Mesendoderm (in vitro differentiated cells): ENCODE results near the gene KRTAP29-1.

Experiments
- DNase-seq: peaks from one replicate; pipeline ENCODE4 v3.0.0; 2013
- H2AK5ac ChIP-seq: 2 replicates; pipeline ENCODE4 v1.6.1; 2013; ENCODE audit warnings: low read length, inconsistent platforms
- H2BK120ac ChIP-seq: 2 replicates; pipeline ENCODE4 v1.6.1; 2013; ENCODE audit warnings: low read depth, mild to moderate bottlenecking, low read length, moderate library complexity, mixed read lengths
- H2BK15ac ChIP-seq: replicated peaks from 2 replicates; pipeline ENCODE4 v1.6.1; 2013; ENCODE audit warnings: low read depth, mild to moderate bottlenecking, moderate library complexity
- H2BK5ac ChIP-seq: 2 replicates; pipeline ENCODE4 v1.6.1; 2013; ENCODE audit warnings: low read length, inconsistent platforms
- H3K18ac ChIP-seq: 2 replicates; pipeline ENCODE4 v1.6.1; 2013; ENCODE audit warnings: mild to moderate bottlenecking, low read length, mixed read lengths
- H3K23ac ChIP-seq: one replicate; pipeline ENCODE4 v1.6.1; 2013; ENCODE audit warnings: low read length
- H3K27ac ChIP-seq: 2 replicates; pipeline ENCODE4 v1.5.1; 2013; ENCODE audit warnings: low read depth, mild to moderate bottlenecking, inconsistent platforms, low read length, moderate library complexity
- H3K27me3 ChIP-seq: 2 replicates; pipeline ENCODE4 v1.6.1; 2013; ENCODE audit warnings: low read length, control low read depth, mild to moderate bottlenecking, inconsistent platforms; ENCODE audit not compliant: insufficient read depth, poor library complexity
- H3K36me3 ChIP-seq: 2 replicates; pipeline ENCODE4 v1.6.1; 2013; ENCODE audit warnings: low read length, inconsistent platforms; ENCODE audit not compliant: control insufficient read depth, insufficient read depth
- H3K4ac ChIP-seq: one replicate; pipeline ENCODE4 v1.6.1; 2013; ENCODE audit warnings: low read depth, mild to moderate bottlenecking, low read length, moderate library complexity
- H3K4me1 ChIP-seq: 2 replicates; pipeline ENCODE4 v1.6.1; 2013; ENCODE audit warnings: low read depth, low read length, inconsistent platforms; ENCODE audit not compliant: control insufficient read depth
- H3K4me2 ChIP-seq: 2 replicates; pipeline ENCODE4 v1.6.1; 2013; ENCODE audit warnings: low read length
- H3K4me3 ChIP-seq: 2 replicates; pipeline ENCODE4 v1.5.1; 2013; ENCODE audit warnings: mild to moderate bottlenecking, low read length
- H3K56ac ChIP-seq: one replicate; pipeline ENCODE4 v1.6.1; 2013; ENCODE audit warnings: low read length
- H3K79me1 ChIP-seq: 2 replicates; pipeline ENCODE4 v1.6.1; 2013; ENCODE audit warnings: low read length, inconsistent platforms
- H3K79me2 ChIP-seq: 2 replicates; pipeline ENCODE4 v1.6.1; 2013; ENCODE audit warnings: mild to moderate bottlenecking, low read length; ENCODE audit not compliant: control insufficient read depth, insufficient read depth
- H3K9ac ChIP-seq: 2 replicates; pipeline ENCODE4 v1.6.1; 2013; ENCODE audit warnings: low read length, inconsistent platforms
- H4K5ac ChIP-seq: one replicate; pipeline ENCODE4 v1.6.1; 2013; ENCODE audit warnings: low read length
- H4K8ac ChIP-seq: one replicate; pipeline ENCODE4 v1.6.1; 2013; ENCODE audit warnings: low read depth, mild to moderate bottlenecking, control low read depth, low read length, moderate library complexity
- WGBS: extraction: QIAGEN DNeasy Blood & Tissue Kit; methylation state at CpG from one replicate; pipeline ENCODE4 v1.1.7; 2013; ENCODE audit warnings: low lambda C conversion rate, missing lambda C conversion rate; ENCODE audit not compliant: insufficient coverage; ENCODE audit errors: extremely low coverage; 5-methylcytosine and 5-hydroxymethylcytosine counted together

The KRTAP29-1 gene

GRCh38 chr17:41308918-41309359 is 6.3 kb upstream of the KRTAP29-1 start, which contains the start of gene KRTAP16-1:
KRTAP16-1 (minus strand) TSS chr17:41309309; CDS start chr17:41309253, 56 bp downstream.
- Histone ChIP-seq H2BK5ac (no peak within 1 kb of the TSS), H3K36me3 (no peaks in the 10 kb centered on the region), H3K4me1 (no peaks in the 10 kb centered on the region), H3K27me3 (no peaks in the 10 kb centered on the region), H3K4ac (no peak within 1 kb of the TSS), H2BK120ac (no peak within 1 kb of the TSS), H4K8ac (no peak within 1 kb of the TSS), H3K56ac (no peak within 1 kb of the TSS), H2AK5ac (no peak within 1 kb of the TSS), H3K79me2 (no peaks in the 10 kb centered on the region), H3K4me2 (no peak within 1 kb of the TSS), H3K4me3 (no peak within 1 kb of the TSS), H3K79me1 (no peaks in the 10 kb centered on the region), H4K5ac (no peak within 1 kb of the TSS), H3K23ac (no peak within 1 kb of the TSS), H3K9ac (no peak within 1 kb of the TSS), H2BK15ac (no peak within 1 kb of the TSS), H3K27ac (no peak within 1 kb of the TSS), H3K18ac (no peak within 1 kb of the TSS)
- no peak for DNase-seq
- no CpG with 5 or more reads among the region's 7 CpGs for WGBS

- H3K27me3 ChIP-seq: no peaks in the 10 kb centered on the region
- H3K4me2 ChIP-seq: no peak overlapping the region
- H2BK120ac ChIP-seq: no peak overlapping the region
- no peak overlapping the region for H3K9ac ChIP-seq
- no peak overlapping the region for H2AK5ac ChIP-seq
- no peak overlapping the region for H3K27ac ChIP-seq
- no peak overlapping the region for H3K4ac ChIP-seq
- H4K8ac ChIP-seq: no peak overlapping the region
- no peak overlapping the region for H2BK5ac ChIP-seq
- H3K4me1 ChIP-seq: no peaks in the 10 kb centered on the region
- H3K36me3 ChIP-seq: no peaks in the 10 kb centered on the region
- H4K5ac ChIP-seq: no peak overlapping the region
- H3K79me1 ChIP-seq: no peaks in the 10 kb centered on the region
- no peak overlapping the region for H2BK15ac ChIP-seq
- H3K79me2 ChIP-seq: no peaks in the 10 kb centered on the region
- no peak overlapping the region for H3K18ac ChIP-seq
- H3K23ac ChIP-seq: no peak overlapping the region
- no peak overlapping the region for H3K4me3 ChIP-seq
- no peak for DNase-seq
- no peak overlapping the region for H3K56ac ChIP-seq
- WGBS: no CpG with 5 or more reads among the region's 10 CpGs
These were observed 5.7 kb upstream of the KRTAP29-1 start for GRCh38 chr17:41308251-41308917.

- no peak overlapping the region for H4K5ac ChIP-seq
- no peaks in the 10 kb centered on the region for H3K4me1 ChIP-seq
- H3K18ac ChIP-seq: no peak overlapping the region
- no peaks in the 10 kb centered on the region for H3K79me2 ChIP-seq
- no peak for DNase-seq
- H3K27ac ChIP-seq: no peak overlapping the region
- no peak overlapping the region for H2BK120ac ChIP-seq
- H3K56ac ChIP-seq: no peak overlapping the region
- H3K4me2 ChIP-seq: no peak overlapping the region
- H3K4me3 ChIP-seq: no peak overlapping the region
- no peaks in the 10 kb centered on the region for H3K79me1 ChIP-seq
- no peak overlapping the region for H4K8ac ChIP-seq
- no peak overlapping the region for H2AK5ac ChIP-seq
- H3K23ac ChIP-seq: no peak overlapping the region
- WGBS: no CpG with 5 or more reads among the region's 9 CpGs
- H3K4ac ChIP-seq: no peak overlapping the region
- no peak overlapping the region for H3K9ac ChIP-seq
- no peak overlapping the region for H2BK5ac ChIP-seq
- H2BK15ac ChIP-seq: no peak overlapping the region
- H3K36me3 ChIP-seq: no peaks in the 10 kb centered on the region
- no peaks in the 10 kb centered on the region for H3K27me3 ChIP-seq
These were observed 5.0 kb upstream of the KRTAP29-1 start for GRCh38 chr17:41307647-41308046.

GRCh38 chr17:41304091-41304490 is 1.4 kb upstream of the KRTAP29-1 start:
- no peaks in the 10 kb centered on the region for H3K79me2 ChIP-seq
- no peak overlapping the region for H3K9ac ChIP-seq
- H3K36me3 ChIP-seq: no peaks in the 10 kb centered on the region
- H3K27me3 ChIP-seq: no peaks in the 10 kb centered on the region
- no peak overlapping the region for H3K4me2 ChIP-seq
- H3K4me1 ChIP-seq: no peaks in the 10 kb centered on the region
- no peak overlapping the region for H4K8ac ChIP-seq
- no peak overlapping the region for H2BK120ac ChIP-seq
- no peak overlapping the region for H3K27ac ChIP-seq
- no peak overlapping the region for H3K4me3 ChIP-seq
- H2BK5ac ChIP-seq: no peak overlapping the region
- H3K56ac ChIP-seq: no peak overlapping the region
- no peak overlapping the region for H3K4ac ChIP-seq
- no peak overlapping the region for H2AK5ac ChIP-seq
- H3K79me1 ChIP-seq: no peaks in the 10 kb centered on the region
- no peak overlapping the region for H3K23ac ChIP-seq
- no peak overlapping the region for H2BK15ac ChIP-seq
- no peak for DNase-seq
- WGBS: no CpG with 5 or more reads among the region's 12 CpGs
- no peak overlapping the region for H3K18ac ChIP-seq
- H4K5ac ChIP-seq: no peak overlapping the region

GRCh38 chr17:41302981-41303380 is 330 bp upstream of the KRTAP29-1 start:
- Histone ChIP-seq H4K5ac (no peak overlapping the region), H3K18ac (no peak overlapping the region), H3K79me2 (no peaks in the 10 kb centered on the region), H3K4ac (no peak overlapping the region), H2BK5ac (no peak overlapping the region), H3K4me2 (no peak overlapping the region), H3K79me1 (no peaks in the 10 kb centered on the region), H3K56ac (no peak overlapping the region), H3K23ac (no peak overlapping the region), H3K27me3 (no peaks in the 10 kb centered on the region), H3K27ac (no peak overlapping the region), H3K4me1 (no peaks in the 10 kb centered on the region), H3K36me3 (no peaks in the 10 kb centered on the region), H2BK15ac (no peak overlapping the region), H3K9ac (no peak overlapping the region), H4K8ac (no peak overlapping the region), H2BK120ac (no peak overlapping the region), H2AK5ac (no peak overlapping the region), H3K4me3 (no peak overlapping the region)
- WGBS: no CpG with 5 or more reads among the region's 4 CpGs
- no peak for DNase-seq
